ENCODE results near the gene NTRK3. TPM values are rescaled to one million over a fixed set of nuclear protein-coding genes. Genes with fewer than 3 reads are reported as not detected.

The NTRK3 gene
- total and polyA plus RNA-seq, 3 donors from 2014 or later, result 10.7 to 40.6 (median 24.6) TPM

GRCh38 chr15:88166082-88166993, 90.2 kb downstream of the NTRK3 start:
- 50 to 52% methylated on average over 7 to 9 of the region's 9 CpGs for WGBS, 2 donors
- peak; percentile 21 for DNase-seq
- H3K27ac ChIP-seq, result no peak overlapping the region
- H3K36me3 ChIP-seq (ENCODE audit: low read depth, missing control alignments), result no peaks in the 10 kb centered on the region
- intact Hi-C loops (cut with DNase I; ENCODE audit: low total_unique reads), result no loop called here
- no peak for TF ChIP-seq POLR2A (IDR thresholded peaks at IDR 0.05)
- H3K27me3 ChIP-seq, result no peaks in the 10 kb centered on the region
- no peak overlapping the region for H3K4me3 ChIP-seq
- no peaks in the 10 kb centered on the region for H3K4me1 ChIP-seq
- H3K9me3 ChIP-seq, result no peaks in the 10 kb centered on the region

GRCh38 chr15:88161636-88162035, 94.9 kb downstream of the NTRK3 start:
- intact Hi-C loops (cut with DNase I; ENCODE audit: low total_unique reads), result no loop called here
- Histone ChIP-seq H3K4me1 (no peaks in the 10 kb centered on the region), H3K27ac (no peak overlapping the region), H3K9me3 (no peaks in the 10 kb centered on the region), H3K4me3 (no peak overlapping the region), H3K36me3 (ENCODE audit: low read depth, missing control alignments) (no peaks in the 10 kb centered on the region), H3K27me3 (no peaks in the 10 kb centered on the region)
- DNase-seq, result no peak
- 60 to 81% methylated on average over 2 of the region's 2 CpGs for WGBS, 2 donors
- TF ChIP-seq CTCF (IDR thresholded peaks at IDR 0.05) (no peak), POLR2A (IDR thresholded peaks at IDR 0.05) (no peak)

- Histone ChIP-seq H3K36me3 (ENCODE audit: low read depth, missing control alignments) (no peaks in the 10 kb centered on the region), H3K27ac (no peak overlapping the region), H3K4me3 (no peak overlapping the region), H3K4me1 (no peaks in the 10 kb centered on the region), H3K27me3 (no peaks in the 10 kb centered on the region), H3K9me3 (no peaks in the 10 kb centered on the region)
- intact Hi-C loops (cut with DNase I; ENCODE audit: low total_unique reads), result no loop called here
- WGBS, 2 donors, result 66 to 74% methylated on average over 2 of the region's 2 CpGs
- no peak for TF ChIP-seq POLR2A (IDR thresholded peaks at IDR 0.05)
- no peak for TF ChIP-seq CTCF (IDR thresholded peaks at IDR 0.05)
- DNase-seq, result no peak
These were observed 101.2 kb downstream of the NTRK3 start for GRCh38 chr15:88155310-88155709.

- Histone ChIP-seq H3K4me1 (no peaks in the 10 kb centered on the region), H3K4me3 (no peak overlapping the region), H3K9me3 (no peaks in the 10 kb centered on the region), H3K36me3 (ENCODE audit: low read depth, missing control alignments) (no peaks in the 10 kb centered on the region), H3K27ac (no peak overlapping the region), H3K27me3 (no peaks in the 10 kb centered on the region)
- 59 to 80% methylated on average over 3 of the region's 3 CpGs for WGBS, 2 donors
- intact Hi-C loops (cut with DNase I; ENCODE audit: low total_unique reads), result no loop called here
- TF ChIP-seq POLR2A (IDR thresholded peaks at IDR 0.05) (no peak), CTCF (IDR thresholded peaks at IDR 0.05) (no peak)
- no peak for DNase-seq
These were observed 103.9 kb downstream of the NTRK3 start for GRCh38 chr15:88152672-88153071.

GRCh38 chr15:88147760-88148159, 108.8 kb downstream of the NTRK3 start:
- Histone ChIP-seq H3K27ac (no peak overlapping the region), H3K9me3 (no peaks in the 10 kb centered on the region), H3K27me3 (no peaks in the 10 kb centered on the region), H3K4me3 (no peak overlapping the region), H3K36me3 (ENCODE audit: low read depth, missing control alignments) (no peaks in the 10 kb centered on the region), H3K4me1 (no peaks in the 10 kb centered on the region)
- no peak for DNase-seq
- intact Hi-C loops (cut with DNase I; ENCODE audit: low total_unique reads), result no loop called here
- TF ChIP-seq CTCF (IDR thresholded peaks at IDR 0.05) (no peak), POLR2A (IDR thresholded peaks at IDR 0.05) (no peak)
- WGBS, 2 donors, result 38 to 67% methylated on average over 4 of the region's 4 CpGs

Data from testis (tissue), 3 donors.